Liver (tissue), 3 donors: ENCODE data around the gene SGCD.

Experiments used
- CTCF ChIP-seq: fragments of 150-350 bp; IDR thresholded peaks from 2 replicates; pipeline ENCODE4 v1.5.1; 2017; ENCODE audit warnings: improper control_type of control experiment, low read depth, low read length; ENCODE audit not compliant: missing input control
- GABPA ChIP-seq, 2 donors: IDR thresholded peaks in 1 of 2; conservative IDR thresholded peaks in 1 of 2; 2 replicates each; pipeline ENCODE4 v1.6.1; 2016; ENCODE audit warnings: antibody characterized with exemption in 2 of 2, mild to moderate bottlenecking in 1 of 2, moderate library complexity in 1 of 2
- JUND ChIP-seq, 2 donors: IDR thresholded peaks; 2 replicates each; pipeline ENCODE4 v1.6.1; 2016; ENCODE audit warnings: antibody characterized with exemption in 2 of 2
- MAX ChIP-seq: IDR thresholded peaks from 2 replicates; pipeline ENCODE4 v1.6.1; 2016; ENCODE audit warnings: antibody characterized with exemption
- REST ChIP-seq: IDR thresholded peaks from 2 replicates; pipeline ENCODE4 v1.6.1; 2016; ENCODE audit warnings: antibody characterized with exemption, mild to moderate bottlenecking
- RXRA ChIP-seq, 2 donors: IDR thresholded peaks; 2 replicates each; pipeline ENCODE4 v1.6.1; 2017 to 2018; ENCODE audit warnings: antibody characterized with exemption in 2 of 2, mild to moderate bottlenecking in 1 of 2
- YY1 ChIP-seq: IDR thresholded peaks from 2 replicates; pipeline ENCODE4 v1.6.1; 2016; ENCODE audit warnings: antibody characterized with exemption, mild to moderate bottlenecking
- donor health status: healthy.
- donor health status: healthy.

- no peak for TF ChIP-seq CTCF
- TF ChIP-seq REST: no peak
- TF ChIP-seq GABPA (IDR thresholded peaks at IDR 0.05 in 1 of 2, conservative IDR thresholded peaks at IDR 0.05 in 1 of 2): no peak
- no peak for TF ChIP-seq MAX
- TF ChIP-seq YY1: no peak
- no peak for TF ChIP-seq RXRA (IDR thresholded peaks at IDR 0.05)
- TF ChIP-seq JUND (IDR thresholded peaks at IDR 0.05): no peak
Measured at GRCh38 chr5:156686796-156687195, 359.8 kb downstream of the SGCD start.
